Measurements from ENCODE around the gene SUPT5H. TPM values are rescaled to one million over a fixed set of nuclear protein-coding genes. Genes with fewer than 3 reads are reported as not detected.

Gene SUPT5H
- polyA plus RNA-seq, 3 donors, result 127 to 145 (median 141) TPM

DNA sequence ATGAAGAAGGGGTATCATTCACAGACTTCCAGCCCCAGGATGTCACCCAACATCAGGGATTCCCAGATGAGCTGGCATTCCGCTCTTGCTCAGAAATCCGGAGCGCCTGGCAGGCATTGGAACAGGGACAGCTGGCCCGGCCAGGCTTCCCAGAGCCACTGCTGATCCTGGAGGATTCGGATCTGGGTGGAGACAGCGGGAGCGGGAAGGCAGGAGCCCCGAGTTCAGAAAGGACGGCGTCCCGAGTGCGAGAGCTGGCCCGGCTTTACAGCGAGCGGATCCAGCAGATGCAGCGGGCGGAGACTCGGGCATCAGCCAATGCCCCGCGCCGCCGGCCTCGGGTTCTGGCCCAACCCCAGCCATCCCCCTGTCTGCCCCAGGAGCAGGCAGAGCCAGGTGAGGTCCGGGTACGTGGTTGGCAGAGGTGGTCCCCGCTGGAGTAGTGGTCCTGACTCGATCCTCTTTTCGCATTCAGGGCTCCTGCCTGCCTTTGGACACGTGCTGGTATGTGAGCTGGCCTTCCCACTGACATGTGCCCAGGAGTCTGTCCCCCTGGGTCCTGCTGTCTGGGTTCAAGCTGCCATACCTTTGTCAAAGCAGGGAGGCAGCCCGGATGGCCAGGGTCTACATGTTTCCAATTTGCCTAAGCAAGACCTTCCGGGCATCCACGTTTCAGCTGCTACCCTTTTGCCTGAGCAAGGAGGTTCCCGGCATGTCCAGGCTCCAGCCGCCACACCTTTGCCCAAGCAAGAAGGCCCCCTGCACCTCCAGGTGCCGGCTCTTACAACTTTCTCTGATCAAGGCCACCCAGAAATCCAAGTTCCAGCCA, 21.9 kb upstream of the SUPT5H start:
- no peak for DNase-seq (ENCODE audit: low read depth in 3 of 3, low spot score in 2 of 3)

DNA sequence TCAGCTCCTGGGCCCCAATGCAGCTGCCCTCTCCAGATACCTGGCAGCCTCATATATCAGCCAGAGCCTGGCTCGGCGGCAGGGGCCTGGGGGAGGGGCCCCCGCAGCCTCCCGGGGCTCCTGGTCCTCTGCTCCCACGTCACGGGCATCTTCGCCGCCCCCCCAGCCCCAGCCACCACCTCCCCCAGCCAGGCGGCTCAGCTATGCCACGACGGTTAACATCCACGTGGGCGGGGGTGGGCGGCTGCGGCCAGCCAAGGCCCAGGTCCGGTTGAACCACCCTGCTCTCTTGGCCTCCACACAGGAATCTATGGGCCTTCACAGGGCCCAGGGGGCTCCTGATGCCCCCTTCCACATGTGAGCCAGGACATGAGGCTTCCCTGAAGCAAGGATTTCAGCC, 20.4 kb upstream of the SUPT5H start:
- no peak for DNase-seq (ENCODE audit: low read depth in 3 of 3, low spot score in 2 of 3)

DNA sequence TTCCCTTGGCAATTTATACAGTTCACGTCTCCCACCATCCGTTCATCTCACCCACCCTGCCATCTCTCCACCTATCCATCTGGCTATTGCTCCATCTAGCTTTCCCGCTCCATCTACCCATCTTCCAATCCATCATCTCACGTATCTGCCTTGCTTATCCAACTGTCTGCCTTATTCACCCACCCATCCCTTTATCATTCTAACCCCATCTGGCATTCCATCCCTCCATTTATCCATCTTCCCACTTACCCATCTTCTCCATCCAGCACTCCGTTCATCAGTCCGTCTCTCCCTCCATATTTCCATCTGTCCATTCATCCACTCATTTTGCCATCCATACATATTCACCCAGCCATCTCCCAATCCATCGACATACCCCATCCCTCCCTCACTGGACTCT, 19.6 kb upstream of the SUPT5H start:
- DNase-seq (ENCODE audit: low read depth in 3 of 3, low spot score in 2 of 3), result no peak

DNA sequence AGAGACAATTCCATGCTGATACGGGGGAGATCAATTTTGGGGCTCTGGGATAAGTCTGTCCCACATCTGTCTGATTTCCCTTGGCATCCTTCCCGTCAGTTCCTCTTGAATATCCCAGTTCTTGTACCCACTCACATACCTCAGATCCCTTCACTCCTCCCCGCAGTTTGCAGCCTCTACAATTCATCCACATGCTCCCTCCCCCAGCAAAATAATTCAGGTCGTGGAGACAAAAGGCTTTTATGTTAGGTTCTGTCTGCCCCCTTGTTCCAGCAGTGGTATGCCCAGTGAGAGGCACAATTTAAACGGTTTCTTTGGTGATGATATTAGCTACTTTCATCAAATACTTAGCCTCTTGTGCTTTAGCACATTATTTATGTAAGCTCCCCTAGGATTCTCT, 19.2 kb upstream of the SUPT5H start:
- DNase-seq (ENCODE audit: low read depth in 3 of 3, low spot score in 2 of 3), result no peak

DNA sequence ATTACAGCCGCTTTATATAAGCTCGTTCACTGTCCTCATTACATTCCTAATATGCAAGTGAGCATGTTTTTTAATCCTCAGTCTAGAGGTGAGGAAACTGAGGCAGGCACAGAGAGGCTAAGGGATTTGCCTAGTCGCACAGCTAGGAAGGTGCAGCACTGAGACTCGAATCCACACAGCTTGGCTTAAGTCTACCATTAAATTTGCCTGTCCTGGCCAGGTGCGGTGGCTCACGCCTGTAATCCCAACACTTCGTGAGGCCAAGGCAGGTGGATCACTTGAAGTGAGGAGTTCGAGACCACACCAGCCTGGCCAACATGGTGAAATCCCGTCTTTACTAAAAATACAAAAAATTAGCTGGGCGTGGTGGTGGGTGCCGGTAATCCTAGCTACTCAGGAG, 17.7 kb upstream of the SUPT5H start:
- no peak for DNase-seq (ENCODE audit: low read depth in 3 of 3, low spot score in 2 of 3)

DNA sequence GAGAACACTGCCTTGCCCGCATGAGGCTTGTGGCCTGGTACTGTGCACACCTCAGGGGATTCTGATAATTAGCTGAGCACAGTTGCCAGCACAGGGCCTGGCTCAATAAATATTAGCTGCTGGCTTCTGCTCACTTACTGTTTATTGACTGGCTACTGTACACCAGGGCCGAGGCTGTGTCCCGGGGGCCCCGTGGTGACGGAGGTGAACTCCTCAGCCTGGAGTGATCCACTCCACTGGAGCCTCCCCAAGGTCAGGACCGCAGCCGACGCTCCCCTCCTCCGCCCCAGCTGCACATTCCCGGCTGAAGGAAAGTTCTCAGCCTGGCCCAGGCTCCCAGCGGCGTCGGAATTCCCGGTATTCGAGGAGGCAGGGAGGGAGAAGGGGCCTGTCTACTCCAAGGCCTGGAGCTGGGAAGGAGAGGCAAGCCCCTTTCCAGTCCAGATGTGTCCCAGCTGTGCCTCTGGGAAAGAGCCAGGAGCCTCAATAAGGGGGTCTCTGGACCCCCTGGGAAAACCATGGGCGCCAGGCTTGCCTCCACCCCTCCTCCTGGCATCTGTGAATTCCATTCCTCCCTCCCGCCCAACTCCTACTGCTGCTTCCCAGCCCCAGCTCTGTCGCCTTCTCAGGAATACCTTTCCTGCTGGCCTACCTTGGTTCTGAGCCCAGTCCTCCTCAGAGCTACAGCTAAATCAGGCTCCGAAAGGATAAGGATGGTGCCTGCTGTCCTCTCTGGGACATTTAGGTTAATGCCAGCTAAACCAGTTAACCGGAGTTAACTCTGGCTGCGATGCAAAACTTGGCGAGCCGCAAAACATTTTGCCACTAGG, 16.9 kb upstream of the SUPT5H start:
- no peak for DNase-seq (ENCODE audit: low read depth in 3 of 3, low spot score in 2 of 3)

DNA sequence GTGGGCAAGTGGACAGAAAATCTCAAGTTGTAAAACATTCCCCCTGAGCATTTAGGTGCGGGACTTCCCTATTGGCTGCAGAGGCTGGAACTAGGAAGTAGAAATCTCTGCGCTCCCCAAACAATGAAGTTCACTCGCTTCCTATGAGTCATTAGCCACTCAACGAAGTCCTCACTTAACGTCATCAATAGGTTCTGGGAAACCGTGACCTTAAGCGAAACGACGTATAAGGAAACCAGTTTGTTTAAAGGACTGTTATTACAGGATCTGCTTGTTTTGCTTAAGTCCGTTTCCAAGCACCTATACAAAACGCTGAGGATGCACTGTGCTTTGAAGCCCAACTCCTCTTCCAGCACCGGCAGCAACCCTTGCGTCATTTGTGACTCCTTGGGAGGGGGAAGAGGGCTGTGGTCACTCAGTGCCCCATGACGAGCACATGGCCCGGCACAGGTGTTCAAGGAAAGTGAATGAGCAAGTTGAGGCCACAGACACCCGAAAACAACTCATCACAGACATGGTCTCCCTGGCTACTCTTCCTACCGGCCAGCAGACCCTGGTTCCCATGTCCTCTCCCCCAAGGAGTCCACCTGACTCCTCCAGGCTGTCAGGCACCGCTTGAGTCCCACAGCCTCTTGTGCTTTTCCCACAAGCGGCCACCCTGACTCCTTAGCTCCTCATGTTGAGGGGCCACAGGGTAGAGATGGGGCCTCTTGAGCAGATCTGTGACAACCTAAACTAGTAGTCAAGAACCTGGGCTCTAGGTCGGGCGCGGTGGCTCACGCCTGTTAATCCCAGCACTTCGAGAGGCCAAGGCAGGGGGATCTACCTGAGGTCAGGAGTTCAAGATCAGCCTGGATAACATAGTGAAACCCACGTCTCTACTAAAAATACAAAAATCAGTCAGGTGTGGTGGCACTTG, 14.4 kb upstream of the SUPT5H start:
- DNase-seq (ENCODE audit: low read depth in 3 of 3, low spot score in 2 of 3), result no peak

DNA sequence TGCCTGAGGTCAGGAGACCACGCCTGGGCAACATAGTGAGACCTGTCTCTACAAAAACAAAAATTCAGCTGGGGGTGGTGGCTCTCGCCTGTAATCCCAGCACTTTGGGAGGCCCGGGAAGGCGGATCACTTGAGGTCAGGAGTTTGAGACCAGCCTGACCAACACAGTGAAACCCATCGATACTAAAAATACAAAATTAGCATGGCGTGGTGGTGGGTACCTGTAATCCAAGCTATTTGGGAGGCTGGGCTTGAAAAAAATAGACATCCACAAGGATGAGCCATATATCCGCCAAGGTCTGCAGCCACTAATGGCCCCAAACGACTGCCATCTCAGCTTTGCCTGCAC, 12.7 kb upstream of the SUPT5H start:
- DNase-seq (ENCODE audit: low read depth in 3 of 3, low spot score in 2 of 3), result no peak

DNA sequence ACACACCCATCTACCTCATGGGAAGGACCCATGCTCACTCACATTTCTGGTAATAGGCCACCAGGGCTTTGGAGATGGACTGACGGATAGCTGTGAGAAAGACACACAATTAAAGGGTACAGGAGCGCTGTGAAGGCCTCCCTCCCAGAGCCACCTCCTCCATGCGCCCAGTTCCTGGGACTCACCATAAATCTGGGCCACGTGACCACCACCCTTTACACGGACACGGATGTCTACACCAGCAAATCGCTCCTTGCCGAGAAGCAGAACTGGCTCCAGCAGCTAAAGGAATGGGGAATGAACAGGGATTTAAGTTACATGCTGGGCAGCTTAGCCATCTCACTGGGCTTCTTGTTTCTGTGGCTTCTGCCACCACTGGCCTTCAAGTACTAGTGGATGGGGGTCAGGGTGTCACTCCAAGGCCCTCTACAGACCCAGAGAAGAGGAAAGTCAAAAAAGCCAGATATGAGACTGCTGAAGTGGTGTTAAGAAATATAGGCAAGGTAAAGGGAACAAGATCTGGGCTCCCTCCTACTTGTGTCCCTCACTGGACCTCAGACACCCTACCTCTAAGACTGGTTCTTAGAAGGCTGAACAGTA, 11.8 kb upstream of the SUPT5H start:
- DNase-seq (ENCODE audit: low read depth in 3 of 3, low spot score in 2 of 3), result no peak

DNA sequence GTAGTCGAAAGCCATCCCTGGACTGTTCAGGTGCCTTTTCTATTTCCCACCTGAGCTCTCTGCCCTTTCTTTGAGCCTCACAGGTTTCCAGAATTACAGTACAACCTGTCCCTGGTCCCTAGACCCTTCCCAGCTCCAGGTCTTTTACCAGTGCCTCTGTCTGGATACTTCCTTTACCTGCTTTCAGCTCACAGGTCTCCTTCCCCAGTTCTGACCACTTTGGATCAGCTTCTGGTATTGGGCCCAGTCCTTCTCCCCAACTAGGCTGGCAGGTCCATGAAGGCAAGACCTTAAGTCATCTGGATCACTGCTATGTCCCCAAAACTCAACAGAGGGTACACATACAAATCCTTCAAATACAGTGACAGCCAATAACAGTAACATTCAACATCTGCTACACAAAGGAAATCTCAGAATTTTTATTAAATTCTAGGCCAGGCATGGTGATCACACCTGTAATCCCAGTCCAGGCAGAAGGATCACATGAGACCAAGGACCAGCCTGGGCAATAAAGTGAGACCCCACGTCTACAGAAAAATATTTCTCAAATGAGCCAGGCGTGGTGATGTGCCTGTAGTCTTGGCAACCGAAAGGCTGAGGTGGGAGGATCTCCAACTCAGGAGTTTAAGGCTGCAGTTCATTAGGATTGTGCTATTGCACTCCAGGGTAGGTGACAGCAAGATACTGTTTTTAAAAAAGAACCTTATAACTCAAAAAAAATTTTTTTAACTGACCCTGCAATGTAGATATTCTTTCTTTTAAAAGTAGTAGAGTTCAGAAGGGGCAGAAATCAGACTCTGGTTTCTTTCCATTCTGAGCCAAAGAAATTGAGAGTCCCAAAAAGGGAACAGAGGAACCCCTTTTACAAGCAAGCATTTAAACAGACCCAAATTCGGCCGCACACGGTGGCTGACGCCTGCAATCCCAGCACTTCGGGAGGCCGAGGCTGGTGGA, 11.0 kb upstream of the SUPT5H start:
- no peak for DNase-seq (ENCODE audit: low read depth in 3 of 3, low spot score in 2 of 3)

DNA sequence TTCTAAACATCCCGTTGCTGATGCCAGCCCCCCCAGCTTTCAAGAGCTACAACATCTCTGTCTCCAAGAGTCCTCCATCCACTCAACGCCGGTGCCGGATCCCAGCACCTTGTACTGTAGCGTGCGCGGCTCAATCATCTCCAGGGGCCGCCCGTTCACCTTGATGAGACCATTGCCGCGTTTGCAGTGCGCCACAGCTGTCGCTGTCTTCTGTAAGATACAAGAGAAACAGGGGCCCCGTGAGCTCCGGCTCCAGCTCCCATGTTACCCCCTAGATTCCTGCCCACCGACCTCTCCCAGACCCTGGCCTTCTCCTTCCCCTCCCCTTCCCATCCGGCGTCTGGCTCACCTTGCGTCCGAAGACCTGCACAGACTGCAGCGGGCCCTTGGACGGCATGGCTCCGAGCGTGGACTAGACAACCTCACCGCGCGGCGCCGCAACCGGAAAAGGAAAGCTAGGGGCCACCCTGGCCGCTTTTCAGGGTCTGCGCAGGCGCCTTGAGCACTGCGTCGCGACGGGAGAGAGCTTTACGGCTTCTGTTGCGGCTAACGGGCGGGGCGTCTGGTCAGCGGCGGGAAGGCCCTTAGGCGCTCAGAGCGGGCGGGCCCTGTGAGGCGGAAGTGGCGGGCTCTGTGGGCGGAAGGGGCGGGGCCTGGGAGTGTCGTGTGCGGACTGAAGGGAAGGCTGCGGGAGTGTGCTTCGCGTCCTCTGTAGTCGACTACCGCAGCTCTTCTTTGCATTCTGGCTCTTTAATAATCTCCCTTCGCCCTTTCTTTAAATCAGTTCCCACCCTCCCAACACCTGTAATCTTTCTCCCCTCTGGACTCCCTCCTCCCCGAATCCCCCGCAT, 9.7 kb upstream of the SUPT5H start, which contains the start of gene RPS16:
RPS16 (minus strand) TSS at position 451 of the 851 bp plus-strand sequence; CDS start at position 397, 54 bp downstream.
- DNase-seq (ENCODE audit: low read depth in 3 of 3, low spot score in 2 of 3), result peak; percentile 75 to 95 (median 87)

DNA sequence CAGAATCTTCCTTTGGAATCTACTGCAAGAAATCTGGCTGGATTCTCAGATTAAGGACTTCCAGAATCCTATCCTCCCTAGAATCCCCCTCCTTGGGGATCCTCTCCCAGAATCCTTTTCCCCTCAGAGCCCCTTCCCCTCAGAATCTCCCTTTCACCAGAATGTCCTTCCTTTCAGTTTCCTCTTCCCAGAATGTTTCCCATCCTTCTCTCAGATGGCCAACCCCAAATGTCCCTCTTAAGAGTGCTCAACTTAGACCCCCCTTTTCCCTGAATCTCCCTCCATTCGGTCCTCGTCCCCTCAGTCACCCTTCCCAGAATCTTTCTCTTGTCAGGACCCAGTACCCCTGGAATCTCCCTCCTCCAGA, 9.0 kb upstream of the SUPT5H start:
- no peak for DNase-seq (ENCODE audit: low read depth in 3 of 3, low spot score in 2 of 3)

DNA sequence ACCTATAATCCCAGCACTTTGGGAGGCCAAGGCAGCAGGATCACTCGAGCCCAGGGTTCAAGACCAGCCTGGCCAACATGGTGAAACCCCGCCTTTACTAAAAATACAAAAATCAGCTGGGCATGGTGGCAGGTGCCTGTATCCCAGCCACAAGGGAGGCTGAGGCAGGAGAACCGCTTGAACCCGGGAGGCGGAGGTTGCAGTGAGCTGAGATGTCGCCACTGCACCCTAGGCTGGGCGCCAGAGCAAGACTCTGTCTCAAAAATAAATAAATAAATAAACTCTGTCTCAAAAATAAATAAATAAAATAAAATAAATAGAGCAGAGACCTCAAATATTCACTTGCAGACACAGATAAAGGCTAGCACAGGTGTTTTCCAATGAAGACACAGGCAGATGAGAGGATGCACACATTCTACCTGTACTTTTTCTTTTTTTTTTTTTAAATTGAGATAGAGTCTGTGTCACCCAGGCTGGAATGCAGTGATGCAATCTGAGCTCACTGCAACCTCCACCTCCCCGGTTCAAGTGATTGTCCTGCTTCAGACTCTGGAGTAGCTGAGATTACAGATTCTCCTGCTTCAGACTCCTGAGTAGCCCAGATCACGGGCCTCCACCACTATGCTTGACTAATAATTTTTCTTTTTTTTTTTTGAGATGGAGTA, 7.0 kb upstream of the SUPT5H start:
- DNase-seq (ENCODE audit: low read depth in 3 of 3, low spot score in 2 of 3), result no peak

DNA sequence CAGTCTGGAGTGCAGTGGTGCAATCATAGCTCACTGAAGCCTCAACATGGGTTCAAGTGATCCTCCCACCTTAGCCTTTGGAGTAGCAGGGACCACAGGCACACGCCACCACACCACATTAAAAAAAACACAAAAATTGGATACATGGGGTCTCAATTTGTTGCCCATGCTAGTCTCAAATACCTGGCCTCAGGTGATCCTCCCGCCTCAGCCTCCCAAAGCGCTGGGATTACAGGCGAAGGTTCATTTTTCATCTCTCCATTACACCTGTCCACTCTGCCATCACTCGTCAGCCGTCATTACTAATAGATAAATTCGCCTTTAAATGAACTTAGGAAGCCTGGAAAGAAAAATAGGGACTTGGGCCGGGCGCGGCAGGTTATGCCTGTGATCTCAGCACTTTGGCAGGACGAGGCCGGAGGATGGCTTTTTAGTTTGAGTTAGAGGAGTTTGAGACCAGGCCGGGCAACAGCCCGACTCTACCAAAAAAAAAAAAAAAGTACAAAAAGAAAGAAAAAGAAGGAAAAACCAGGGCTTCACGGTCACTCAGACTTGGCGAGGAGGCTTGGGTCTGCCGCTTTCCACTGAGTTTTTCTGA, 685 bp upstream of the SUPT5H start:
- no peak for DNase-seq (ENCODE audit: low read depth in 3 of 3, low spot score in 2 of 3)

DNA sequence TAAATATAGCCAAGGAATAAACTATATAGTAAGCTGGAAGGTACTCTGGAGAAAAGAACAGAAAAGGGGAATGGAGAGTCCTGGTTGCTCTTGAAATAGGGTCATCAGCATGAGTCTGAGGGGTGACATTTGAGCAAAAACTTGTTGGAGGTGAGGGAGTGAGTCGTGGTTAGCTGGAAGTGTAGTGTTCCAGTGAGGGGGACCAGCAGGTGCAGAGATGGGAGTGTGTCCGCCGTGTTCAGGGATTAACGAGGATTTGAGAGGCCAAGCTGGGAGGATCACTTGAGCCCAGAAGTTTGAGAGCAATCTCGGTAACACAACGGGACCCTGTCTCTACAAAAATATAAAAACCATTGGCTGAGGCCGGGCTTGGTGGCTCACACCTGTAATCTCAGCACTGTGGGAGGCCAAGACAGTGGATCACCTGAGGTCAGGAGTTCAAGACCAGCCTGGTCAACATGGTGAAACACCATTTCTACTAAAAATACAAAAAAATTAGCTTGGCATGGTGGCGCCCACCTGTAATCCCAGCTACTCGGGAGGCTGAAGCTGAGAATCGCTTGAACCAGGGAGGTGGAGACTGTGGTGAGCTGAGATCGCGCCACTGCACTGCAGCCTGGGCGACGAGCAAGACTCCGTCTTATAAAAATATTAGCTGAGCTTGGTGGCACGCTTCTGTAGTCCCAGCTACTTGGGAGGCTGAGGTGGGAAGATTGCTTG, 1.1 kb downstream of the SUPT5H start:
- no peak for DNase-seq (ENCODE audit: low read depth in 3 of 3, low spot score in 2 of 3)

DNA sequence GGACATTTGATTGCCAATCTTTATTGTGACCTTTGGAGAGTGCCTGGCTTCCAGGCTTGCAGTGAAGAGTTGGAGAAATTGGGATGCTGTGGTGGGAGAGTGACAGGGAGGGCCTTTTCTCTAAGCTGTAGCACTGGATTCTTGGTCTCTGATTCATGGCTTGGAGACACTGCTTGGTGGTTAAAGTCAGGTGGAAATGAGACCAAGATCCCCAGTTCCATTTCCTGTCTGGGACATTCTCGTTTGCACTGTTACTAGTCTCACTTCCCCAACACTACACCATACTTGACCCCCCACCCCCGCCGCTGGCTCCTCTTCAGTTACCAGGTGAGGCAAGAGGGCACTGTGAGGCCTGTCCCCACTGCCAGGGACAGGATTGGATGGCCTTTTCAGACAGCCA, 2.9 kb downstream of the SUPT5H start:
- no peak for DNase-seq (ENCODE audit: low read depth in 3 of 3, low spot score in 2 of 3)
